ENCODE results near the gene CASP2. TPM values are rescaled to one million over a fixed set of nuclear protein-coding genes. Genes with fewer than 3 reads are reported as not detected.

CASP2 gene
- total RNA-seq, result 38.7 TPM

DNA sequence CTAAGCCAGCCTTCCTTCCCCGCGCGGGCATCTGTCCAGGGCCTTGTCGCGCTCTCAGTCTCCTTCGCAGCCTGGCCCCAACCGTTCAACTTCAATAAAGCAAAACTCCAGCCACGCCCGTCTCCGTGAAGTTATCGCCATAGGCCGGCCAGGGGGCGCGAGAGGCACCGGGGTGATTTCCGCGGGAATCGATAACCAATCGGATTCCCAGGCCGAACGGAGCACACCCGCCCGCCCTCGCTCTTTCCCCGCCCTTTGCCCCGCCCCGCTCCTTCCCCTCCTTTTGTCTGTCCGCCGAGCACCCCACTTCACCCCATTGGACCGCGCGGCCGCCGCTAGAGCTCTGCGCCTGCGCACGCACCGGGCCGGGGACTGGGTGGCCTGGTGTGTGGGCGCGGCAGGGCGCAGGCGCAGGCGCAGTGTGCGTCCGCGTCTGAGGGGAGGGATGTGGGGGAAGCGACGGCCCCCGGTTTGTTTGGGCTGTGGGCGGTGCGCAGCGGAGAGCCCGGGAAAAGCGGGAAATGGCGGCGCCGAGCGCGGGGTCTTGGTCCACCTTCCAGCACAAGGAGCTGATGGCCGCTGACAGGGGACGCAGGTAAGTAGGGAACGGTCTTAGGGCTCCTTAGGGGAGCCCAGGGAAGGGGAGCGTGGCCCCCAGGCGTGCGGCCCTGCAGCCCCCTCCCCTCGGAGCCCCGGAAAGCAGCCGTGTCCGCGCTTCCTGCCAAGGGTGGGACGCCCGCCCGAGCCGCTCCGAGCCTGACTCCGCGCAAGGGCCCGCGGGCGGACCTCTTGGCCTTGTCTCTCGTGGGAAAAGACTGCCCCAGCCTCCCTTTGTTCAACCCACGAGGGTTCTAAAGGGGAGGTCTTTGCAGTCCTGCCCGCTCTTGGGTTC is at the start of gene CASP2:
Gene CASP2 (plus strand): TSS at position 417 of the 892 bp plus-strand sequence. CDS start 105 bp downstream, at position 522.
- DNase-seq (ENCODE audit: low spot score), result peak; percentile 98

DNA sequence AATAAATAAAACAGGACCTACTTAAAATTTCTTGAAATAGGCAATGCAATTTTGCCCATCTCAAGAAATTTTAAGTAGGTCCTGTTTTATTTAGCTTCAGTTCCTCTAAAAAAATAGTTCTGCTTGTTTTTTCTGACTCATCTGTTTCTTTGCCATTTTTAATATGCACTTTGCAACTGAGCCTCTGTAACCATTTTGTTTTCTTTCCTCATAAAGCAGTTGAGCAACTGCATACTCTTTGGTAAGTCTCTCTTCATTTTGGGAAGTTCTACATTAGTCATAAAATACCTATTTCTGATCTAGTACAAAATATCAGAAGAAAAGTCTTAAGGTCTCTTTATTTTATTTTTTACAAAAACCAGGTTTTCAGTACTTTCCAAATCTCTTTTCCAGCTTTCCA is 48.3 kb upstream of the CASP2 start:
- DNase-seq (ENCODE audit: low spot score), result no peak

DNA sequence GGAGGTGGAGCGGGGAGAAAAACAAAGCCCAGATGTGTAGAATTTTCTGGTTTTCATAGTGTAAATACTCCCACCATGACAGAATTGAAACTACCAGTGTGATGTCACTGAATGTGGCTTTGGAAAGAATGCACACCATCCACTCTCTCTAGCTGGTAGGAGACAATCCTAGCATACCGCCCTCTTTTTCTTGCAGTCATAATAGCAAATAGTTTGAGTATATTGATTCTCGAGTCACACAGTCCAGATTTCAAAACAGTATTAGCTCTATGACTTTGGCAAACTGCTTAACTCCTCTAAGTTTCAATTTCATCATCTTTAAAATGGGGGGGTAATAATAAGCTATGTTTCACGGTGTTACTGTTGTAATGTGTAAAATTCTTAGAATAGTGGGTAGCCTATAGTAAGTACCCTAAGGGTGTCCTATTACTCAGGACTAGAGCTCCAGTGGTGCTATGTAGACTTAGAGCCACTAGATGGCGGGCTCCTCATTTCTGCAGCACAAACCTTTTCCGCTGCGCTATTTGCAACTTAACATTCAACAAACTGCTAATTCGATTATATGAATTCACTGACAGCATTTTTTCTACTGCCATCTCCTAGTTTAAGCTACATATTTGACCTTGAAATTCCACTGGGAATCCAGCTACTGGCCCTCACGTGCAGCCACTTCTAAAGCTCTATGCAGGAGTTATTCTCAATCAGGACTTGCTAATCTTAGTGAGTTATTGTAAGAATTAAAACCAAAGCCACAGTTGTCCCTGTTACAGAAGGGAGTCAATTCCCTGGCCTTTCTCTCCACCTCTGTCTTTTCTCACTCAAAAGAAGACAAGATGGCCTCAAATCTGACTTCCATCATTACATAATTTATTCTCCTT is 47.6 kb upstream of the CASP2 start:
- DNase-seq (ENCODE audit: low spot score), result peak; percentile 79

DNA sequence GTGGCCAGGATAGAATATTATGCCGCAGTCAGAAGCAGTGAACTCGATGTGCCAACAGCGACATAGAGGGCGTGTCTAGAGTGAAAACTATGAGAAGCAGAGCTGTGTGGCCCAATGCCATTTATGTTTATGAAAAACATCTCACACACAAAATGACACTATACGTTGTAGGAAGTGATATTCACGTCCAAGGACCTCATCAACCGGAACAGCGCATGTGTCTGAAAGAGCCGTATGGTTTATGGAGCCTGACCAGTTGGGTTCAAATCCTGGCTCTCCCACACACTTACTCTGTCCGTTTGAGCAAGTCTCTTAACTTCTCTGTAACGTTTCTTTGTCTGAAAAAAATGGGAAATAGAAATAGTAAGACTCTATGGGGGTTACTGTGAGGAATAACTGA is 45.8 kb upstream of the CASP2 start:
- no peak for DNase-seq (ENCODE audit: low spot score)

DNA sequence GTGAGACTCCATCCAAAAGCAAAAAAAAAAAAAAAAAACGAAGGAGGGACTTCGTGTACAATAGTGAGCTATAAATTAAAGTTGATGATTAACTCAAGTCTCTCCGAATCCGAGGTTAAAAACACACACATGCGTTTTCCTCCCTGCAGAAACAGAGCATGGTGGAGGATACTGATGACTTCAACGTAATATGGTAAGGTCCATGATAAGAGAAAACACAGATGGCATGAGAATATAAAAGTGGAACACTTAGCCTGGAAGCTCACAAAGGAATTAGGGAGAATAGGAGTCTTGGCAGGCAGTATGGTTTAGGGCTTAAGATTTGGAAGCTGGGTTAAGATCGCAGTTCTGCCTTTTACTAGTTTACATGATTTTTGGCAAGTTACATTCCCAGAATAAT is 45.0 kb upstream of the CASP2 start:
- no peak for DNase-seq (ENCODE audit: low spot score)

DNA sequence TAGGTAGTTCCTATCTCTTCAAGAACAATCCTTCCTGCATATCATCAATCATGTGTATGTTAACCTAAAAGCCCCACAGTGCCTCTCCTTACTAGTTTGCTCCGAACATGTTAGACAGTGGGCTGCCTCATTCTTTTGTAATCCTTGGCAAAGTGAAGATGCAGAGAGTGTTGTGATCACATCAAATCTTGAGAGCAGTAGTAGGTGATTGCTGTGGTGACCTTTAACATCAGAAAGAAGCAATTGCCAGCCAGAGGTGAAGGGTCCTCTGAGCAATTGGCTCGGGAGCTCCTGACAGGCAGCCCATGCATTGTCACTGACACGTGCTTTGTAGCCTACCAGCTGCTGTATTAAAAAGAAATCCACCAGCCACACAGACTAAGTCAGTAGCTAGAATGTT is 44.5 kb upstream of the CASP2 start:
- no peak for DNase-seq (ENCODE audit: low spot score)

DNA sequence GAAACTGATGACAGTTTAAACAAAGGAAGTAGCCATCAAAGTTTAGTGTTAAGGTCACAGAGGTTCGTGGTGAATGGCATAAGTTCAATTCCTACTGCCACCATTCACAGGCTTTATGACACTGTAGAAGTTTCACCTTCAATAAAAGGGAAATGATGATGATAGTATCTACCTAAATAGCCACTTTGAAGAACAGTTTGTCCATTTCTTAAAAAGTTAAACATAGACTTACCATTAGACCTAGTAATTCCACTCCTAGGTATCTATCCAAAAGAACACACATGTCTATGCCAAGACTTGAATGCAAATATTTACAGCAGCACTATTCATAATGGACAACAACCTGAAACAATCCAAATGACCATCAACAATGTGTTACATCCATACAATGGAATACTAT is 43.8 kb upstream of the CASP2 start:
- DNase-seq (ENCODE audit: low spot score), result no peak

DNA sequence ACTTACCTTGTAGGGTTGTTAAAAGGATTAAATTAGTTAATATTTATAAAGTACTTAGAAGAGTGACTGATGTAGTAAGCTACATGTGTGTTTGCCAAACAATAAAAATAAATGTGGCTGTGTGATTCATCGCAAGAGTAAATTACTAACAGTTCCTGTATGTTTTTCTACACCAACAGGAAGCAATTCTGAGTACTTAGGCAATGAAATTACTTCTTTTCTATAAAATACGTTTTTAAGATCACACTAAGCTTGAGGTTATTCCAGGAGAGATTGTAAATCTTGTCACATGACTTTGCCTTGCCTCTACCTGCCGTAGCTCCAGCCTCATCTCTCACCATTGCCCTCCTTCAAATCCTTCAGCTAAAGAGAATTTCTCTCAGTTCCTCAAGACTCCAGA is 43.0 kb upstream of the CASP2 start:
- no peak for DNase-seq (ENCODE audit: low spot score)

DNA sequence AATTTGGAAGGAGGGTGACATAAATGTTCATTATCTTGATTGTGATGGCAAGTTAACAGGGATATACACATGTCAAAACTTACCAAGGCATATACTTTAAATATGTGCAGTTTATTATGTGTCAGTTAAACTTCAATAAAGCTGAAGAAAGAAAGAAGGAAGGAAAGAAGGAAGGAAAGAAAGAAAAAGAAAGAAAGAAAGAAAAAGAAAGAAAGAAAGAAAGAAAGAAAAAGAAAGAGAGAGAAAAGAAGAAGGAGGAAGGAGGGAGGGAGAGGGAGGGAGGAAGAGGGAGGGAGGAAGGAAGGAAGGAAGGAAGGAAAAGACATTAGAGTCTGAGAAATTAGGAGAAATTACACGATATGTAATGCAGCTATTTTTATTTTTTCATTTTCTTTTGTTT is 40.8 kb upstream of the CASP2 start:
- DNase-seq (ENCODE audit: low spot score), result no peak

DNA sequence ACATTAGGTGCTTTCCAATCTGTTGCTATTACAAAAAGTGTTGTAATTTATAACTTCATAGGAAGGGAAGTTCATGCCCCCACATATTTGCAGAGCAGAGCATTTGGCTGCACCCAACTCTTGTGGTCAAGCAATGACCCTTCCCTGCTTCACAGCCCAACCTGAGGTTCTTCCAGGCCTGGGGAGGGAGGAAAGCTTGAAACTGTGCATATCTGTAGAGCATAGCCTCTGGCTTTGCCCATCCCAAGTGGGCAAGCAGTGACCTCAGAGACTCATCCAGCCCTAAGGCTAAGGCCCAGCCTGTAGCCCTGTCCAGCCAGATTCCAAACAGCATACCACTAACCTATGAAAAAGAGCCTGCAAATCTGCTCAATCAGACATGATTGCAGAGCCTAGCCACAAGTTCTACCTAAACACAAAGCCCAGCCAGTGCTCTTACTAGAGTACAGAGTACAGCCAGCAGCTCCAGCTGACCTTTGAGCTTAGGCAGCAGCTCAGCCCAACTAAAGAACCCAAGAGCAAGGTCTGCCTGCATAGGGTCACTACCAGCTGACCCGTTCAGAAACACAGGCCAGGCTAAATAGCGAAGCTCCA is 39.3 kb upstream of the CASP2 start:
- peak; percentile 46 for DNase-seq (ENCODE audit: low spot score)

DNA sequence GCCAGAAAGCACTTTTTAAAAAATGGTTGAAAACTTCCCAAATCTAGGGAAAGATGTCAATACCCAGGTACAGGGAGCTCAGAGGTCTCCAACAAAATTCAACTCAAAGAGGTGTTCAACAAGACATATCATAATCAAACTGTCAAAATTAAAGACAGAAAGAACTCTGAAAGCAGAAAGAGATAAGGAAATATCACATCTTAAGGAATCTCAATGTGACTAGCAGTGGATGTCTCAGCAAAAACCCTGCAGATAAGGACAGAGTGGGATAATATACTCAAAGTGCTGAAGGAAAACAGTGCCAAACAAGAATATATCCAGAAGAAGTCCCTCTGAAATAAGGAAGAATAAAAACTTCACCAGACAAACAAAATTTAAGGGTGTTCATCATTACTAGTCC is 38.0 kb upstream of the CASP2 start:
- no peak for DNase-seq (ENCODE audit: low spot score)

DNA sequence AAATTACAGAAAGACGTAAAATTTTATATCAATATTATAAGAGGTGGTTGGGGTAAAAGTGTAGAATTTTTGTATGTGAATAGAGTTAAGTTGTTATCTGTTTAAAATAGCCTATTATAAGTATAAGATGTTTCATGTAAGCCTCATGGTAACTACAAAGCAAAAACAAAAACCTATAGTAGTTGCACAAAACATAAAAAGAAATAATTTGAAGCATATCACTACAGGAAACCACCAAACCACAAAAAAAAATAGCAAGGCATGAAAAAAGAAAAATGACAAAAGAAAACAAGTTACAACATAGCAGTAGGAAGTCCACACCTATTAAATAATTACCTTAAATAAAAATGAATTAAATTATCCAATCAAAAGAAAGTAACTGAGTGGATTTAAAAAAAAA is 37.3 kb upstream of the CASP2 start:
- no peak for DNase-seq (ENCODE audit: low spot score)

DNA sequence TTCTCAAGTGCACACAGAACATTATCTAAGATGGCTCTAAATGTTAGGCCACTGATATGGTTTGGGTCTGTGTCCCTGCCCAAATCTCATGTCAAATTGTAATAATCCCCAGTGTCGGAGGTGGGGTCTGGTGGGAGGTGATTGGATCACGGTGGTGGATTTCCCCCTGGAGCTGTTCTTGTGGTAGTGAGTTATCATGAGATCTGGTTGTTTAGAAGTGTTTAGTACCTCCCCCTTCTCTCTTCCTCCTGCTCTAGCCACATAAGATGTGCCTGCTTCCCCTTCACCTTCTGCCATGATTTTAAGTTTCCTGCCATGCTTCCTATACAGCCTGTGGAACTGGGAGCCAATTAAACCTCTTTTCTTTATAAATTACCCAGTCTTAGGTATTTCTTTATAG is 36.1 kb upstream of the CASP2 start:
- DNase-seq (ENCODE audit: low spot score), result no peak

DNA sequence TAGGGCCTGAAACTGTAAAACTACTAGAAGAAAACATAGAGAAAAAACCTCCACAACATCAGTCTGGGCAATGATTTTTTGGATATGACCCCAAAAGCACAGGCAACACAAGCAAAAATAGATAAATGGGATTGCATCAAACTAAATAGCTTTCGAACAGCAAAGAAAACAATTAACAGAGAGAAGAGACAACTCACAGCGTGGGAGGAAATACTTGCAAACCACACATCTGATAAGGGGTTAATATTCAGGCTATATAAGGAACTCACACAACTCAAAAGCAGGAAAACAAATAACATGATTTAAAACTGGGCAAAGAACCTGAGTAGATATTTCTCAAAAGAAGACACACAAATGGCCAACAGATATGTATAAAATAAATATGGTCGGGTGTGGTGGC is 32.6 kb upstream of the CASP2 start:
- DNase-seq (ENCODE audit: low spot score), result no peak

DNA sequence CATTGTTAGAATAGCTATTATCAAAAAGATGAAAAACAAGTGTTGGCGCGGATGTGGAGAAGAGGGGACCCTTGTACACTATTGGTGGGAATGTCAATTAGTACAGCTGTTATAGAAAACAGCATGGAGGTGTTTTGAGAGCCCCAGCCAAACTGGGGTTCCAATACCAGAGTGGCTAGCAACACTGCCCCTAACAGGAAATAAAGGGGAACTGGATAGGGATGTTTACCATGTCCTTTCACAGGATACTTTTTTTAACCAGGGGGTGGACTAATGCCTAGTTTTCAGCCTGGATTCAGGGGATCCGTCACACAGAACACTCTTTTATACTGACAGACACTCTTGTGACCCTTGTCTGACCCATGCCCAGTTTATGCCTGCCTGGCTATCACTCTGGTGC is 31.8 kb upstream of the CASP2 start:
- no peak for DNase-seq (ENCODE audit: low spot score)

DNA sequence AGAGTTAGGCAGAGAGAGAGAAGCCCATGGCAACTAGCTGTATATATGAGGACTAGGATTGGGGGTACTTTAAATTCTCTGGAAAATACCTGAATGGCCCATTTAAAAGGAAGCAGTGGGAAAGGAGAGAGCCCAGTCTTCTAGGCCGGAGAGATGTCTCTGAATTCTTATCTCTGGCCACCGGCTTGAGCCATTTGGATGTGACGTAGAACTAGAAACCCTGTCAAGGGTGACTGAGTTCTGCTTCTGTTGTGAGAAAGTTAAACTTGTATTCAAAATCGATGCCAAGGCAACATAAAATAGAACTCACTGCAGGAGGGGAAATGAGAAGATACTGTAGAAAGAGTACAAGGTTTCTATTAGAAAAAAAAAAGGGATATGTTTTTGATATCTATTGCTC is 31.2 kb upstream of the CASP2 start:
- no peak for DNase-seq (ENCODE audit: low spot score)

DNA sequence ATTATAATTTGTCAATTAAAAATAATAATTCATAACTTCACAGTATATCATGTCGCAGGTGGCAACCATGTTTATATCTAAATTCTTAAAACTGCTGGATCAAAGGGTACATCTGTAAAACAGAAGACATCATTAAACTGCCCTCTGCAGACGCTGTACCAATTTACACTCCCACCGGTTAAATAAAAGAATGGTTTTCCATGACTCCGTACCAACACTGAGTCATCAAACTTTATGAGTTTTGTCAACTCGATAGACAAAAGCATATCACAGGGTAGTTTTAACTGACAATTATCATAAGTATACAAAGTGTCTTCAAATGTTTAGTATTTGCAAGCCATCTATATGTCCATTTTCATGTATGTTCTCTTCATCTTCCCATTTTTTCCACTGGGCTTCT is 30.6 kb upstream of the CASP2 start:
- DNase-seq (ENCODE audit: low spot score), result no peak

DNA sequence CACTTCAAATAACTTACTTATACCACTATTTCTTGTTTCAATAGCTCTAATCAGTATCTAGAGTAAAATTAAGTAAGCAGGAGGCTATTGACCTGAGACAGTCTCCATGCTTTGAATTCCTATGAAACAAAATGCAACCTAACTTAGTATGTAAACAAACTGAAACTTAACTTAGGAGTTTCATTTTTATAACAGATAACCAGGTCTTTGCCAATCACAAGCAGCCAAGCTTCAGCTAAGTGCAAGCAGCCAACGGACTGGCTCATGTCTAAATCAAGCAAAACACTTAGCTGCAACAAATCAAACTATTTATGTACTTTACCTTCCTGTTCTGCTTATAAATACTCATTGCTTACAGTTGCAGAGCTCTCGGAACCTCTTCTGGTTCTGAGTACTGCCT is 29.3 kb upstream of the CASP2 start:
- DNase-seq (ENCODE audit: low spot score), result no peak

DNA sequence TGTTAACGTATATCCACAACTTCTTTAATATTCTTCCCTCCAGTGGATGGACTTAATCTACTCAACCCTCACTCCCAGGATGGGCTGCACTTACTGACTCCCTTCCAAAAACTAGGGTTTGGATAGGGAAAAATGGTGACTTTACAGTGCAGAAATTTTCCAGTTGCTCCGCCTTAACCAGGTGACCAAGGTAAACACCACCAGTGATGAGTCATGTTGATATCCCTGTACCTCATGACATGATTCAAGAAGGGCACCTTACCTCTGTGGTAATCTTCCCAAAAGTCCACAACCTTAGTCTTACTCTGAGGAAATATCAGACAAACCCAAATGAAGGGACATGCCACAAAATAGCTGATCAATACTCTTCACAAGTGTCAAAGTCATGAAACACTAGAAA is 28.4 kb upstream of the CASP2 start:
- DNase-seq (ENCODE audit: low spot score), result no peak

DNA sequence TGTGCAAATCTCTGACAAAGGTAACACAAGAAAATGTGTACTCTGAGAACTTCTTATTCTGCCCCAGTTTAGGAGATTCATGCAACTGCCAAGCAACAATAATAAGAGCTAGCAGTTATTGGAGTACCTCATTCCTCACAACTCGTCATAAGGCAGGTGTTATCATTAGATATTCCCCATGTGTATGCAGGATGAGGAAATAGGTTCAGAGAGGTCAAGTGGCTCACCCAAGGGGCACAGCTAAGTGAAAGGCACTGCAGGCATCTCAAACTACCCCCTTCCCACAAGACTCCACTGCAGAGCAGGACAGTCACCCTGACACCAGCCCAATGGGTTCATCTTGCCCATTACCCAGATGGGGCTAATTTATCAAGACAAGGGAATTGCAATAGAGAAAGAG is 26.2 kb upstream of the CASP2 start:
- DNase-seq (ENCODE audit: low spot score), result no peak

DNA sequence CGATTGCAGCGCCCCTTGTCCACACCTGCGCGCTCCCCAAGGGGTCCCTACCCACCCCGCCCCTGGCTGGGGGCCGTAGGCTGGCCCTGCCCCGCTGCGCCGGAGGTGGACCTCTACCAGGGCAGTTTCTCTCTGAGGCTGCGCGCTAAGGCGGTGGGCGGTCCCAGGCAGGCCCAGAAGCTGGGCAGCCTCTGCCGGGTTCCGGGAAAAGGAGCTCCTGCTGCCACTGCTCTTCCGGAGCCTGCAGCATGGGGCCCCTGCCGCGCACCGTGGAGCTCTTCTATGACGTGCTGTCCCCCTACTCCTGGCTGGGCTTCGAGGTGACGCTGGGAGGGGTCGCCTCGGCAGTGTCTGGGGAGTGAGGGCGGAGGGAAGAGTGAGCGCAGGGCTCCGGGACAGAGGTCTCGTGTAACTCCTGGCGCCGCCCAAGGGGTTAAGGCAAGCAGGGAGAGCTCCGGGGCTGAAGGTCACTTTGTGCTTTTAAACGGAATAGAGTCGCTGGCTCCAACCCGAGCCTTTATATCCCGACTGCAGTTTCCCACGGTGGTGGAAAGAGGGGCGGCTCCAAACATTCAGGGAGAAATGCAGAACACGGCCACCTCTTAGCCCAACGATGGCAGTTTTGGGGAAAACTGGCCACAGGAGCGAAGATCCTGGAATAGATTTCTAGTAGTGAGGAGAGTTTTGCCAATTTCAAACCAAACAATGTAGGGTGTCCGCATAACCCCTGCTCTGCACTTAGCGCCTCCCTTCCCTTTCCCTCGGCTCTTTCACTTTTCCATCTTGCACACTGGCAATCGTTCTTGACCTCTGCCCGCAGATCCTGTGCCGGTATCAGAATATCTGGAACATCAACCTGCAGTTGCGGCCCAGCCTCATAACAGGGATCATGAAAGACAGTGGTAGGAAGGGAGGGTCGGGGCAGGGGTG is 24.6 kb upstream of the CASP2 start, which contains the start of gene GSTK1:
Gene GSTK1 (plus strand): TSS at position 176 of the 930 bp plus-strand sequence. CDS start 73 bp downstream, at position 249.
- peak; percentile 80 for DNase-seq (ENCODE audit: low spot score)
